Neural cell (in vitro differentiated cells): ENCODE measurements around the gene CNTFR.

Experiments used
- EZH2 ChIP-seq: fragments of 200-600, 300-800 bp; shearing (Covaris generic), sonication (generic); IDR thresholded peaks from 2 replicates; pipeline ENCODE4 v1.6.1; 2014; ENCODE audit warnings: antibody characterized with exemption, low read length, borderline replicate concordance, mild to moderate bottlenecking; ENCODE audit not compliant: insufficient read depth, poor library complexity, severe bottlenecking
- SMC3 ChIP-seq: fragments of 450-650 bp; conservative IDR thresholded peaks from 2 replicates; pipeline ENCODE4 v1.6.1; 2014; ENCODE audit warnings: antibody characterized with exemption, mild to moderate bottlenecking, moderate library complexity; ENCODE audit not compliant: poor library complexity
- TF ChIP-seq, protein P1 (sequence below): fragments of 450-650 bp; IDR thresholded peaks from 2 replicates; pipeline ENCODE4 v1.5.1; 2014; ENCODE audit warnings: antibody characterized with exemption, mild to moderate bottlenecking, moderate library complexity; ENCODE audit not compliant: poor library complexity, severe bottlenecking

DNA sequence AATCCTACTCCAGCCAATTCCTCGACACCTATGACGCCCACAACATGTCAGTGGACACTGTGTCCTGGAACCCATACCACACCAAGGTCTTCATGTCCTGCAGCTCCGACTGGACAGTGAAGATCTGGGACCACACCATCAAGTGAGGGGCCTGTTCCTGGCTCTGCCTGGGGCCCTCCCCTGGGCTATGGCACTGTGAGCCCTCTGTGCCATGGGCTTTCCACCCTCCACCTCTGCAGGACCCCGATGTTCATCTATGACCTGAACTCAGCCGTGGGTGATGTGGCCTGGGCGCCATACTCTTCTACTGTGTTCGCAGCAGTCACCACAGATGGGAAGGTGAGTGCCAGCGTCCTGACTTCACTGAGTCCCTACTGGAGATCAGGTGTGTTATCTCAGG, 75.1 kb downstream of the CNTFR start:
- TF ChIP-seq, protein P1, sequence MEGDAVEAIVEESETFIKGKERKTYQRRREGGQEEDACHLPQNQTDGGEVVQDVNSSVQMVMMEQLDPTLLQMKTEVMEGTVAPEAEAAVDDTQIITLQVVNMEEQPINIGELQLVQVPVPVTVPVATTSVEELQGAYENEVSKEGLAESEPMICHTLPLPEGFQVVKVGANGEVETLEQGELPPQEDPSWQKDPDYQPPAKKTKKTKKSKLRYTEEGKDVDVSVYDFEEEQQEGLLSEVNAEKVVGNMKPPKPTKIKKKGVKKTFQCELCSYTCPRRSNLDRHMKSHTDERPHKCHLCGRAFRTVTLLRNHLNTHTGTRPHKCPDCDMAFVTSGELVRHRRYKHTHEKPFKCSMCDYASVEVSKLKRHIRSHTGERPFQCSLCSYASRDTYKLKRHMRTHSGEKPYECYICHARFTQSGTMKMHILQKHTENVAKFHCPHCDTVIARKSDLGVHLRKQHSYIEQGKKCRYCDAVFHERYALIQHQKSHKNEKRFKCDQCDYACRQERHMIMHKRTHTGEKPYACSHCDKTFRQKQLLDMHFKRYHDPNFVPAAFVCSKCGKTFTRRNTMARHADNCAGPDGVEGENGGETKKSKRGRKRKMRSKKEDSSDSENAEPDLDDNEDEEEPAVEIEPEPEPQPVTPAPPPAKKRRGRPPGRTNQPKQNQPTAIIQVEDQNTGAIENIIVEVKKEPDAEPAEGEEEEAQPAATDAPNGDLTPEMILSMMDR: no peak
- TF ChIP-seq EZH2 (no peak), SMC3 (no peak)
